Cardiac muscle cell (in vitro differentiated cells and primary cell): ENCODE results near the gene ZNF483. TPM values are rescaled to one million over a fixed set of nuclear protein-coding genes. Genes with fewer than 3 reads are reported as not detected.
"Not testable (repeated sequence)": the region's sequence is repeated elsewhere in the genome, so short reads cannot be mapped to it uniquely, and the experiment has no call there.

Experiments used
- DNase-seq, 2 donors: peaks; one replicate each; pipeline versions ENCODE4 v3.0.0 to v3.0.0-alpha.2; 2010 to 2017; ENCODE audit warnings: low read depth in 1 of 2, low spot score in 1 of 2
- H3K27ac ChIP-seq: fragments of 200-600 bp; sonication (generic); 2 replicates; pipeline ENCODE4 v1.5.1; 2016
- H3K27me3 ChIP-seq: fragments of 200-600 bp; sonication (generic); 2 replicates; pipeline ENCODE4 v1.6.0; 2016; ENCODE audit warnings: control low read depth
- H3K36me3 ChIP-seq: fragments of 200-600 bp; sonication (generic); 2 replicates; pipeline ENCODE4 v1.5.1; 2016; ENCODE audit warnings: control low read depth
- H3K4me1 ChIP-seq: fragments of 200-600 bp; sonication (generic); 2 replicates; pipeline ENCODE4 v1.8.1; 2017; ENCODE audit warnings: low read depth, mild to moderate bottlenecking, mixed run types
- H3K4me3 ChIP-seq: fragments of 200-600 bp; sonication (generic); 2 replicates; pipeline ENCODE4 v1.5.1; 2016; ENCODE audit warnings: mild to moderate bottlenecking
- H3K9me3 ChIP-seq: fragments of 200-600 bp; sonication (generic); 2 replicates; pipeline ENCODE4 v1.5.1; 2017; ENCODE audit warnings: low read depth, mild to moderate bottlenecking, control low read depth
- CTCF ChIP-seq: IDR thresholded peaks from 2 replicates; pipeline ENCODE4 v1.5.1; 2012; ENCODE audit warnings: low read depth, mild to moderate bottlenecking, low read length
- polyA plus RNA-seq: library from polyadenylated mRNA; unstranded; fragments of >200 nt; fragmentation: Nextera tagmentation; extraction: Ambion mirVana; gene quantifications from 2 replicates; pipeline ENCODE4 v1.2.1, GENCODE V29; 2016
- total RNA-seq: library from RNA; depleted of rRNA; stranded (reverse); fragments of >200 nt; gene quantifications from 2 replicates; pipeline ENCODE4 v1.2.3, GENCODE V29; 2016

ZNF483 gene
- total and polyA plus RNA-seq, 2 experiments from 2014 or later, result 2.2 to 7.2 TPM

DNA sequence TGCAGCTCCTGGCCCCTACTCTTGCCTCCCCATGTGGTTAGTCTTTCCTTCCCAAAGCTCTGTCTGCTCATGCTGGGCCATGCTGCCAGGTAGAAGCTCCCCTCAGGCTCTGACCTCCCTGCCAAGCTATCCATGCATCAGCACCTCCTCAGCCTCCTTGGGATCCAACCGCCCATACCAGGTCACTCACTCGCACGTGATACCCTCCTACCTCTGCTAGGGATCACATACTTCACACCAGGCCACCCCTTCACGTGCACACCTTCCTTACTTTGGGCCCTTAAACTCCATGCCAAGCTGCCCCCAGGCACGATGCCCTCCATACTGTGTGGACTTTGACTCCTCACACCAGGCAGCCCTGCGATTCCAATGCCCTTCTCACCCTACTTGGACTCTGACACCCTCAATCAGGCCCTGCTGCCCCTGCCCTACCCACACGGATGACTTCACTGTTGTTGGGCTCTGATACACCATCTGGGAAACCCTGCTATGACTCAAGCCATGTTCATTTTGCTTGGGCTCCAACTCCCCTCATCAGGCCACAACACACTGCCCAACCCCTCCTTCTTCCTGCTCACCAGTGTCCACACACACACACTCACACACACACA is 34.1 kb downstream of the ZNF483 start:
- H3K27ac ChIP-seq, result no peak overlapping the region
- no peak for TF ChIP-seq CTCF
- no peak overlapping the region for H3K4me3 ChIP-seq
- H3K9me3 ChIP-seq, result no peaks in the 10 kb centered on the region
- H3K36me3 ChIP-seq, result peaks cover 10% of the 10 kb centered on the region
- H3K4me1 ChIP-seq, result no peaks in the 10 kb centered on the region
- DNase-seq, result peak in 1 of 2 donors; percentile 46
- H3K27me3 ChIP-seq, result no peaks in the 10 kb centered on the region

DNA sequence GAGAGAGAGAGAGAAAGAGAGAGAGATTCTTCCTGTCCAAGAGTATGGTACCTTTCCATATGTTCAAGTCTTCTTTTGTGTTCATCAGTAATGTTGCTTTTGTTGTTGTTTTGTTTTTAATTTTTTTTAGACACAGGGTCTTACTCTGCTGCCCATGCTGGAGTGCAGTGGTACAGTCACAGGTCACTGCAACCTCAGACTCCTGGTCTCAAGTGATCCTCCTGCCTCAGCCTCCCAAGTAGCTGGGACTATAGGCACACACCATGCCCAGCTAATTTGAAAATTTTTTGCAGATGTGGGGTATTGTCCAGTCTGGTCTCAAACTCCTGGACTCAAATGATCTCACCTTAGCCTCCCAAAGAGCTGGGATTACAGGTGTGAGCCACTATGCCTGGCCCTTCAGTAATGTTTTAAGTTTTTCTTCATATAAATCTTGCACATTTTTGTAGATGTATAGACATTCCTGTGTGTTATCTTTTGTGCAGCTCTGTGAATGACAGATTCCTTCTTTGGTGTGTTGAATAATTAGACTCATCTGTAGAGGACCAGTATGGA is 36.3 kb downstream of the ZNF483 start:
- H3K9me3 ChIP-seq, result no peaks in the 10 kb centered on the region
- TF ChIP-seq CTCF, result no peak
- no peak overlapping the region for H3K4me3 ChIP-seq
- H3K4me1 ChIP-seq, result no peaks in the 10 kb centered on the region
- H3K27me3 ChIP-seq, result no peaks in the 10 kb centered on the region
- no peak overlapping the region for H3K27ac ChIP-seq
- peaks cover 17% of the 10 kb centered on the region for H3K36me3 ChIP-seq
- DNase-seq, result no peak

- Histone ChIP-seq H3K27me3 (no peaks in the 10 kb centered on the region), H3K27ac (no peak overlapping the region), H3K4me3 (no peak overlapping the region), H3K36me3 (peaks cover 52% of the 10 kb centered on the region), H3K9me3 (no peaks in the 10 kb centered on the region), H3K4me1 (no peaks in the 10 kb centered on the region)
- DNase-seq, result peak in 1 of 2 donors; percentile 52
- TF ChIP-seq CTCF, result no peak
These were observed 41.3 kb downstream of the ZNF483 start for GRCh38 chr9:111566234-111566633.

- H3K36me3 ChIP-seq, result peaks cover 61% of the 10 kb centered on the region
- not testable (repeated sequence) for H3K27me3 ChIP-seq, H3K9me3 ChIP-seq, H3K27ac ChIP-seq, H3K4me3 ChIP-seq, H3K4me1 ChIP-seq, DNase-seq
These were observed 43.1 kb downstream of the ZNF483 start for GRCh38 chr9:111568127-111568526.

DNA sequence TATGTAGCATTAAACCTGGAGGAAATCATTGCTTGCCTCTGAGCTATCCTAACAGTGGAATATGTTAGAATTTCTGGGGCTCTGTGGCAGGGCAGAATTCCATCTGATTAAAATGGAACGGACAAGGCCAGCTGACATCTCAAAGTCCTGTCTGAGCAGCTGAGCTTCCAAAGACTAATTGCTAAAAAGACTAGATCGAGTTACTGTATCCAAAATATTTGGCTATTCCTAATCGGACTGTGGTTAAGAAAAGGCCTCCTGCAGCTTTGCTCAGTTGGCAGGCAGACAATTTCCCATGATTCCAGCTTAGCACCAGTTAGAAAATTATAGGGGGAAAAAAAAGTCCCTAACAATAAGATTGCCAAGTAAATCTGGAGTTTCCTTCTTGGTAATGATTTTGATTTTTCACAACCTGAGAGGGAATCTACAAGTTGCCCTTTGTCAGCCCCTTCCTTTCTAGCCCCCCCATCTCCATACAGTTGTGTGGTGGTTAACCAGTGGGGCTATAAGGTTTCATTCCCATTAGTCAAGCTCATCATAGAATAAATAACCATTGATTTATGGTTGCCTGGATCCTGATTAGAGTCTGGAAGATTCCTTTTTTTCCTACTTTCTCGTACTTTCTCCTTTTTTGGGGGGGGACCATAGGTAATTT is 48.1 kb downstream of the ZNF483 start:
- Histone ChIP-seq H3K4me3 (no peak overlapping the region), H3K4me1 (no peaks in the 10 kb centered on the region), H3K27ac (no peak overlapping the region), H3K27me3 (no peaks in the 10 kb centered on the region), H3K36me3 (peaks cover 65% of the 10 kb centered on the region), H3K9me3 (no peaks in the 10 kb centered on the region)
- DNase-seq, result peak in 1 of 2 donors; percentile 97
- no peak for TF ChIP-seq CTCF

DNA sequence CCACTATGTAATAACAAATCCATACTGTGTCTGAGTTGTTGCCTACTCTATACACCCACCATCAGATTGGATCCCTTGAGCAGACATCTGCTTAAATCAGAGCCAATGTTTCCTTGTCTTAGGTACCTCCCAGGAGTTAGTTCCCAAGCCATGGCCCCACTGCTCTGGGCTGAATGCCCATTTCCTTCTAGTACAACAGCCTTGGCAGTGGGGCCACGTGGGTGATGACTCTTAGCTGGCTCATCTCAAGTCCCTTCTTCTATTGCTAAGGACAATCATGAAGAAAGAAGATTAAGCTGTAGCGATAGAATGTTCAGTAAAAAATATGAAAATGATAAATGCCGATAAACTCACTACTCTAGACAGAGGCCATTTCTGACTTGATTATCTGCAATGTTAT is 57.9 kb downstream of the ZNF483 start:
- Histone ChIP-seq H3K27ac (no peak overlapping the region), H3K4me1 (no peaks in the 10 kb centered on the region), H3K36me3 (peaks cover 37% of the 10 kb centered on the region), H3K27me3 (no peaks in the 10 kb centered on the region), H3K4me3 (no peak overlapping the region), H3K9me3 (no peaks in the 10 kb centered on the region)
- peak in 1 of 2 donors; percentile 68 for DNase-seq
- TF ChIP-seq CTCF, result no peak
